ENCODE results near the gene CACNA1B. TPM values are rescaled to one million over a fixed set of nuclear protein-coding genes. Genes with fewer than 3 reads are reported as not detected.

Gene CACNA1B
- total and polyA plus RNA-seq, 9 of the 15 experiments (the other 6 are each of a cell fraction or from before 2014, with no cell fraction given) = 0.01 to 0.04 TPM; not detected in 7

- no peak overlapping the region for H3K27ac ChIP-seq (ENCODE audit: extremely low read depth, low read depth, low read length)
- no TSS peak for BruUV-seq (replicated peaks)
- no peaks in the 10 kb centered on the region for H3K36me3 ChIP-seq (ENCODE audit: control insufficient read depth, insufficient read depth, low read length)
- no peak overlapping the region for H3K4me3 ChIP-seq
- H3K79me2 ChIP-seq (ENCODE audit: control insufficient read depth, insufficient read depth, low read length) = no peaks in the 10 kb centered on the region
- H3K9me3 ChIP-seq (replicated peaks; ENCODE audit: control insufficient read depth, insufficient read depth, low read depth, low read length) = no peaks in the 10 kb centered on the region
- no peaks in the 10 kb centered on the region for H3K4me1 ChIP-seq (replicated peaks in 1 of 2; ENCODE audit: control insufficient read depth in 2 of 2, insufficient read depth in 2 of 2, low read length in 2 of 2)
- no peak overlapping the region for H3K4me2 ChIP-seq (ENCODE audit: insufficient read depth, low read length)
- no peaks in the 10 kb centered on the region for H3K9me1 ChIP-seq (ENCODE audit: control insufficient read depth, insufficient read depth, low read length)
- ChIA-PET POLR2A (no interaction called here), CTCF (ENCODE audit: low intra/inter-chr PET ratio) (no interaction called here)
- no peaks in the 10 kb centered on the region for H4K20me1 ChIP-seq (replicated peaks; ENCODE audit: control insufficient read depth, insufficient read depth, low read length)
- TF ChIP-seq ZNF561 (CRISPR knock-in tag; conservative IDR thresholded peaks at IDR 0.05) (no peak), ZNF174 (CRISPR knock-in tag; IDR thresholded peaks at IDR 0.05) (no peak), SFPQ (IDR thresholded peaks at IDR 0.05; ENCODE audit: low read depth, low read length) (no peak), ZC3H8 (IDR thresholded peaks at IDR 0.05) (no peak)
- H2AFZ ChIP-seq (ENCODE audit: low read depth, low read length) = no peak overlapping the region
- intact Hi-C loops (cut with micrococcal nuclease) = no loop called here
- H3K27me3 ChIP-seq (ENCODE audit: control insufficient read depth in 2 of 2, insufficient read depth in 2 of 2, low read length in 2 of 2) = peaks cover 0 to 30% of the 10 kb centered on the region in 2 experiments; a peak in 3 of 5 replicates
- no peak overlapping the region for H3K9ac ChIP-seq (ENCODE audit: insufficient read depth in 1 of 2, low read depth in 2 of 2, low read length in 2 of 2)
- DNase-seq (ENCODE audit: extremely low read depth in 1 of 4, low spot score in 3 of 4) (no peak), FAIRE-seq (no peak), ATAC-seq (no peak)
- in situ Hi-C loops (cut with MboI) = no loop called here
- 0% methylated on average over 13 of the region's 17 CpGs for WGBS (ENCODE audit: insufficient coverage, low coverage, missing lambda C conversion rate)
Measured at GRCh38 chr9:137967280-137967953, 89.8 kb downstream of the CACNA1B start.
